GF-D8 (cell line): ENCODE data around the gene ALG9.
A peak's percentile ranks its signal among the peaks of the same experiment; 100 is the strongest.

Experiments
- DNase-seq: peaks from one replicate; lab custom pipeline; 2025; lab: John Stamatoyannopoulos, UW

Gene ALG9

GRCh38 chr11:111836162-111836561 lies 35.2 kb downstream of the ALG9 start:
- no peak for DNase-seq

DNA sequence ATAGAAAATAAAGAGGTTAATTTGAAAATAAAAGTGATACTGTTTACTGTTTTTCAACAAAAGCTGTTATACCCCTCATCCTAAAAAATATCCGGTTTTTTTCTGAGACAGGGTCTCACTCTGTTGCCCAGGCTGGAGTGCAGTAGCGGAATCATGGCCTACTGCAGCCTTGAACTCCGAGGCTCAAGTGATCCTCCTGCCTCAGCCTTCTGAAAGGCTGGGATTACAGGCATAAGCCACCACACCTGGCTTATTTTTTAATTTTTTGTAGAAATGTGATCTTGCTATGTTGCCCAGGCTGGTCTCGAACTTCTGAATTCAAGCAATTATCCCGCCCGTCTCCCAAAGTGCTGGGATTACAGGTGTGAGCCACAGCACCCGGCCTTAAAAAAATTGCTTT lies 35.7 kb downstream of the ALG9 start:
- no peak for DNase-seq

DNA sequence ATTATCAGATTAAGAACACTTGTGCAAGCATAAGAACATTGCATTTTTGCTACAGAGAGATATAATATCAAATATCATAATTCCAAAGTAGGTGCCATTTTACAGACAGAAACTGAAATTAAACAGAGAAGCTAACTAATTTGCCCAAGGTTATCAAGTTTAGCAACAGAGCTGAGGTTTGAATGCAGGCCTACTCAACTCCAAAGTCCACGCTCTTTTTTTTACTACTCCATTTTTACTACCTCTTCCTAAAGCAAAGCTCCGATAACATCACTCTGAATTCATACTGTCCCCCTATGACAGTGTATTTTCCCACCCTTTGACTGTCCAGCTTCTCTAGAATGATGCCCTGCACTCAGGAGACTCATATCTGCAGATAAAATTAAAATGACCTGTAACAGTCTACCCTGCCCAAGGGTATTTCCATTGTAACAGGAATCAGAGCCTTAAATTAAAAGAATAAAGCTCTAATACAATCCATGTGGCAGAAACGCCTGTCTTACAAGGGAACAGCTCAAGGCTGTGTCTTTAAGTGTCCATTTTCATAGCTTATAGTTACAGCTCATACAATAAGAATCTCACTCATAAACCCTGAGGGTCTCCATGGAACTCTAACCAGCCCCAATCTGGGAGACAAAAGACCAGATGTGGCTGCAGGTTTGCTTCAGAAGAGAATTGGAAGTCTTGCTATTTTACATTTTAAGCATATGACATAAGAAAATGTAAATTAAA lies 36.8 kb downstream of the ALG9 start:
- DNase-seq = no peak

GRCh38 chr11:111833524-111833923 lies 37.9 kb downstream of the ALG9 start:
- no peak for DNase-seq

DNA sequence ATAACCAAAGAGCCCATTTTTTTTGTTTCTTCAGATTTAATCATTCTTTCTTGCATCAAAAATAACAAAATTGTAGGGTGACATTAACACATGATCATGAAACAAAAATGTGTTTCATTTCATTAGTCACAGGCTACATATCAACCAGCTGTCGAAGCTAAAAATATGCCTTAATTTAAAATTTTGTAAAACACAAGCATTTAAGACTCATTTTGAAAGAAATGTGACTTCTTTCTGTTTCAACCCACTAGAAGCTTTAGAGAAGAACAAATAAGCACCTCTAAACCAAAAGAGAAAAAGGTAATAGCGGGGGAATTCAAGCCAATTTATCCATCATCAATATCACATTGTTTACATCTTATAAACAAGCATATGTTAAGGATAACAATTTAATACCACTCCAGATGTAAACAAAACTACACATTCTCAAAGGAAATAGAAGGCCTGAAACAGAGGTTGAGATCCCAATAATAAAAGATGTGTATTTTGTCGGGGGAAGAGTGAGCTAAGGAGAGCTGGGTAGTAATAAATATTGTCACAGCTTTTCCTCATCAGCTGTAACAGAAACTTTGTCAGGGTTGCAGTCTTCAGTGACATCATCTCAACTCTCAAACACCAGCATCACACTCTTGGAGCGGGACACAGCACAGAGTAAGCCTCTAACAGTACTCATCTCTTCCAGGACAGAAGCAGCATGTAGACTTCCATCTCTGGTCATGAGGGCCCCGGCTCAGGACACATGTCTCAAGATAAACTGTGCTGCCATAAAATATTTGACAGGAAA lies 42.0 kb downstream of the ALG9 start:
- DNase-seq = no peak

- no peak for DNase-seq
These were observed 44.9 kb downstream of the ALG9 start for GRCh38 chr11:111826322-111826950.

GRCh38 chr11:111823629-111824028 lies 47.8 kb downstream of the ALG9 start:
- DNase-seq = no peak

- DNase-seq = no peak
These were observed 48.2 kb downstream of the ALG9 start for GRCh38 chr11:111823131-111823530.

GRCh38 chr11:111819829-111820237 lies 51.5 kb downstream of the ALG9 start:
- no peak for DNase-seq

GRCh38 chr11:111819161-111819828 lies 52.1 kb downstream of the ALG9 start:
- DNase-seq = peak; percentile 80

DNA sequence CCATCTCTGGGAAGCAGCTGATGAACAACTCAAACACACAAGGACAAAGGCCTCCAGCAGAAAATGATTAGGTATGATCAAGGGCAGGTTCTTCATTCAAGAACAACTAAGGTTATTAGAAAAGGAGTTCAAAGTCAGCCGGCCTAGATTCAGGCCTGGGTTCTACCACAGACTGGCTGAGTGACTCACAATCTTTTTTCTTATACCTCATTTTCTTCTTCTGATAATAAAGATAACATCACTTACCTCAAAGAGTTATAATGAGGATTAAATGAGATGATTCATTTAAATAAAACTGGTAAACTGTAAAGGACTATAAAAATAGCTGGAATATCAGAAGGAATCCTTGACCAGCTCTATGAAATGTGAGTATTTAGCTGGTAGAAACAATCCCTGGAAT lies 55.9 kb downstream of the ALG9 start:
- no peak for DNase-seq

GRCh38 chr11:111814557-111815320 lies 56.6 kb downstream of the ALG9 start:
- no peak for DNase-seq

DNA sequence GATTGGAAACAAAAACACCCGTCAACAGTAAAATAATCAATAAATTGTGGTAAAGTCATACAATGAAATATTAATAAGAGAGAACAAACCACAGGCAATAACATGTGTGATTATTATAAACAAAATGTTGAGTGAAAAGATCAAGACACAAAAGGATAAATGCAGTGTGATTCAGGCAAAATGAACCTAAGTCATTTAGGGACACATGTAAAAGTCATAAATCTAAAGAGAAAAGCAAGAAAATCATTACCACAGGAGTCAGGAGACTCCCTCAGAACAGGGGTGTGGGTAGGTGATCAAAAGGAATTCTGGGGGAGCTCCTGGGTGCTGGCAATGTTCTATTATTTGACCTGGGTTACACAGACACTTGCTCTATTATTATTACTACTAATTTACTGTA lies 57.3 kb downstream of the ALG9 start:
- no peak for DNase-seq

DNA sequence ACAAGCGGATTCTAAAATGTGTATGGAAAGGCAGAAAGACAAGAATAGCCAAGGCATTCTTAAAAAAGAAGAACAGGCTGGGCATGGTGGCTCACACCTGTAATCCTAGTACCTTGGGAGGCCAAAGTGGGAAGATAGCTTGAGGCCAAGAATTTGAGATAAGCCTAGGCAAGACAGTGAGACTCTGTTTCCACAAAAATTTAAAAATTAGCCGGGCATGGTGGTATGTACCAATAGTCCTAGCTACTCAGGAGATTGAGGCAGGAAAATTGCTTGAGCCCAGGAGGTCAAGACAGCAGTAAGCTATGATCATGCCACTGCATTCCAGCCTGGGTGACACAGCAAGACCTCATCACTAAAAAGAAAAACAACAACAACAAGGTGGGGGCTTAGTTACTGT lies 59.2 kb downstream of the ALG9 start:
- DNase-seq = no peak

DNA sequence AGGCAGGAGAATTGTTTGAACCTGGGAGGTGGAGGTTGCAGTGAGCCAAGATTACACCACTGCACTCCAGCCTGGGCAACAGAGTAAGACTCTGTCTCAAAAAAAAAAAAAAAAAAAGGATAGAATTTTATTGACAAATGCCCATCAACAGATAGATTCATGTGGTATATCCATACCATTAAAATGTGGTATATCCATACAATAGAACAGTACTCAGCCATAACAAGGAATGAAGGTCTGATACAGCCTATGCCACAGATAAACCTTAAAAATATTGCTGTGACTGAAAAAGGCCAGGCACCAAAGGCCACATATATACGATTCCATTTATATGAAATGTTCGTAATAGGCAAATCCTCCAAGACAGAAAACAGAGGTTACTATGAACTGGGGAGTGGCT lies 59.9 kb downstream of the ALG9 start:
- no peak for DNase-seq

DNA sequence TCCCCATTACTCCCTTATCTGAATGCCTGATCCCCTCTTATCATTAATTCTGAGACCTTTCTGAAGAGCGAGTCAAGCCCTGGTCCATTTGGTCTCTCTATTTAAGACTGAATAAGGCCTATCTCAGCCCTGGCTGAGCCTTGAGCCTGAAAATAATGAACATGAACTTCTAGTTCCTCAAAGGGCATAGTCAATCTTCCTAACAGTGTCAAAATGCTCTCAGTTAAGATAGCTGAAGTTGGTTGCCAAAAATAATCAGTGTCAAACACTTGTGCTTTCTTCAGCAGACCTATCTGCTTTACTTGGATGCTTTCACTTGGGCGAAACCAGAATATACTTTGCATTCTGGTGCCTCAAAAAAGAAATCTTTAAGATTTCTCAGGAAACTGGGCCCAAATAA lies 62.5 kb downstream of the ALG9 start:
- DNase-seq = no peak

GRCh38 chr11:111808063-111808588 lies 63.3 kb downstream of the ALG9 start:
- no peak for DNase-seq

DNA sequence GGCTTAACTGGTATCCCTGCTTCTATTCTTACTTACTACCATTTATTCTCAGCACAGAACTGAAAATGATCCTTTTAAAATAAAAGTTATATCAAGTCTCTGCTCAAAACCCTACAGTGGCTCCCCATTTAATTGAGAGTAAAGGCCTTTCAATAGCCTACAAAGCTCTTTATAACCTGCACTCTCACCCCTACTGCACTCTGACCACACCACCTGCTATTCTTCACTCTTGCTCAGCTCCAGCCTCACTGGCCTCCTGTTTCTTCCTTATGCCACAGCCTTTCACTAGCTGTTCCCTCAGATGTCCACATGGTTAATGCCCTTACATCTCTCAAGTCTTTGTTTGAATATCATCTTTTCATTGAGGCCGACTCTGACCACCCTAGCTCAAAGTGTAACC lies 64.3 kb downstream of the ALG9 start:
- DNase-seq = no peak

- DNase-seq = no peak
These were observed 70.2 kb downstream of the ALG9 start for GRCh38 chr11:111801135-111801534.

- DNase-seq = no peak
These were observed 73.1 kb downstream of the ALG9 start for GRCh38 chr11:111798279-111798678.

DNA sequence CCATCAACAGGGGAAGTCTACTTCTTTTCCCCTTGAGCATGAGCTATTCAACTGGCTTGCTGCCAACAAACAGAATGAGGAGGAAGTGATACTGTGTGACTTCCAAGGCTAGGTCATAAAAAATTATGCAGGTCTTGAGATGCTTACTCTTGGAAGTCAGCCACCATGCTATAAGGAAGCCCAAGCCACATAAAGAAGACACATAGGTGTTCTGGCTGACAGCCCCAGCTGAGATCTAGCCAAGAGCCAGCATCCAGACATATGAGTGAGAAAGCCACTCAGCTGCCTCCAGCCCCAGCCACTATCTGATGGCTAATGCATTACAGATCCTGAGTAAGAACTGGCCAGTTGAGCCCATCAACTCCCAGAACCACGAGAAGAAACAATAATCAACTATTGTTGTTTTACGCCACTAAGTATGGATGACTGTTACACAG lies 74.2 kb downstream of the ALG9 start:
- peak; percentile 81 for DNase-seq
